ENCODE data around the gene SYNE4.

DNA sequence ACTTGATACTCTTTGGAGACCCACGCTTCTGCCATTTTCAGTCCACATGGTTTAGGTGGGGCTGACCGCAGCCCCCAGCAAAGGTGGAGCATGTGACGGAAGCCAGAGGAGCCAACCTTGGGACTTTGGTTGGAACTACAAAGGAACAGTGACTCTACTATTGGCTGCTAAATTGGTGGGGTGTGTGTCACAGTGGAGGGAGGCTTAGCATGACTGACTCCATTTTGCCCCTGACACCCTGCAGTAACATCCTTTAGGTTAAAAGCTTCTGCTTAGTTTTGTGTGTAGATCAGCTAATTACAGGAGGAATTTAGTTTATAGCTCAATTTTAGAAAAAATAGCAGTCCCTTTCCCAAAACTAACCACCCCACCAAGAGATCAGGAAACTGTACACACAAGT, 7.0 kb downstream of the SYNE4 start:
- TF ChIP-seq, protein P1, sequence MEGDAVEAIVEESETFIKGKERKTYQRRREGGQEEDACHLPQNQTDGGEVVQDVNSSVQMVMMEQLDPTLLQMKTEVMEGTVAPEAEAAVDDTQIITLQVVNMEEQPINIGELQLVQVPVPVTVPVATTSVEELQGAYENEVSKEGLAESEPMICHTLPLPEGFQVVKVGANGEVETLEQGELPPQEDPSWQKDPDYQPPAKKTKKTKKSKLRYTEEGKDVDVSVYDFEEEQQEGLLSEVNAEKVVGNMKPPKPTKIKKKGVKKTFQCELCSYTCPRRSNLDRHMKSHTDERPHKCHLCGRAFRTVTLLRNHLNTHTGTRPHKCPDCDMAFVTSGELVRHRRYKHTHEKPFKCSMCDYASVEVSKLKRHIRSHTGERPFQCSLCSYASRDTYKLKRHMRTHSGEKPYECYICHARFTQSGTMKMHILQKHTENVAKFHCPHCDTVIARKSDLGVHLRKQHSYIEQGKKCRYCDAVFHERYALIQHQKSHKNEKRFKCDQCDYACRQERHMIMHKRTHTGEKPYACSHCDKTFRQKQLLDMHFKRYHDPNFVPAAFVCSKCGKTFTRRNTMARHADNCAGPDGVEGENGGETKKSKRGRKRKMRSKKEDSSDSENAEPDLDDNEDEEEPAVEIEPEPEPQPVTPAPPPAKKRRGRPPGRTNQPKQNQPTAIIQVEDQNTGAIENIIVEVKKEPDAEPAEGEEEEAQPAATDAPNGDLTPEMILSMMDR (IDR thresholded peaks at IDR 0.05), result no peak
- no peak for TF ChIP-seq EZH2phosphoT487 (IDR thresholded peaks at IDR 0.05)
- TF ChIP-seq EZH2 (IDR thresholded peaks at IDR 0.05), result no peak
